Prostate gland (tissue), 2 donors: ENCODE results near the gene FAM3C. TPM values are rescaled to one million over a fixed set of nuclear protein-coding genes. Genes with fewer than 3 reads are reported as not detected.

Experiments
- DNase-seq: peaks from one replicate; pipeline ENCODE4 v3.0.0-alpha.2; 2019; ENCODE audit warnings: low spot score
- H3K27ac ChIP-seq, 2 donors: fragments of 200-600 bp; sonication (generic); 2 replicates each; pipeline ENCODE4 v1.5.1; 2017 to 2019
- H3K27me3 ChIP-seq: fragments of 200-600 bp; sonication (generic); replicated peaks from 2 replicates; pipeline ENCODE4 v1.5.1; 2019; ENCODE audit not compliant: insufficient read depth
- H3K36me3 ChIP-seq, 2 donors: fragments of 200-600 bp; sonication (generic); 1 replicate in 1 of 2; 2 replicates in 1 of 2; pipeline versions ENCODE4 v1.5.1 to v1.8.1; 2017 to 2019
- H3K4me1 ChIP-seq: fragments of 200-600 bp; sonication (generic); replicated peaks from 2 replicates; pipeline ENCODE4 v1.5.1; 2019
- H3K4me3 ChIP-seq, 2 donors: fragments of 200-600 bp; sonication (generic); 2 replicates each; pipeline ENCODE4 v1.5.1; 2017 to 2019
- H3K9me3 ChIP-seq: fragments of 200-600 bp; sonication (generic); 2 replicates; pipeline ENCODE4 v1.5.1; 2017
- CTCF ChIP-seq, 4 experiments: fragments of 200-600 bp in 2 of 4; fragments of 450-650 bp in 2 of 4; sonication (generic) in 2 of 4; IDR thresholded peaks; 1 replicate in 3 of 4; 2 replicates in 1 of 4; pipeline ENCODE4 v1.5.1; 2016 to 2019; ENCODE audit warnings: antibody characterized with exemption in 4 of 4, mild to moderate bottlenecking in 2 of 4, moderate library complexity in 2 of 4
- POLR2A ChIP-seq: fragments of 450-650 bp; IDR thresholded peaks from one replicate; pipeline ENCODE4 v1.6.1; 2016; ENCODE audit warnings: antibody characterized with exemption, mild to moderate bottlenecking
- POLR2AphosphoS5 ChIP-seq: sonication (generic); formaldehyde crosslinking; IDR thresholded peaks from one replicate; pipeline ENCODE4 v1.6.1; 2017; ENCODE audit warnings: antibody characterized with exemption
- WGBS: methylation state at CpG from one replicate; pipeline ENCODE4 v1.1.5; 2018; 5-methylcytosine and 5-hydroxymethylcytosine counted together
- intact Hi-C: fragments of 100-400 bp; cut with DNase I; formaldehyde crosslinking; loops from one replicate; pipeline ENCODE4 v1.14.2; 2022
- total RNA-seq, 2 donors: library from RNA; depleted of rRNA; stranded (reverse); fragments of >200 nt; gene quantifications; one replicate each; pipeline ENCODE4 v1.1.0, GENCODE V29; 2016

Gene FAM3C
- total RNA-seq, 2 donors from 2014 or later: 31.9 to 34.8 TPM

GRCh38 chr7:121383235-121383910 lies 12.7 kb downstream of the FAM3C start:
- Histone ChIP-seq H3K9me3 (no peaks in the 10 kb centered on the region), H3K4me1 (no peaks in the 10 kb centered on the region), H3K4me3 (no peak overlapping the region), H3K27ac (no peak overlapping the region), H3K27me3 (no peaks in the 10 kb centered on the region), H3K36me3 (no peaks in the 10 kb centered on the region)
- no peak for DNase-seq
- intact Hi-C loops: no loop called here
- 95% methylated on average over 2 of the region's 2 CpGs for WGBS
- TF ChIP-seq POLR2AphosphoS5: no peak
- TF ChIP-seq POLR2A: no peak
- no peak for TF ChIP-seq CTCF (IDR thresholded peaks at IDR 0.05)

GRCh38 chr7:121382473-121382872 lies 13.6 kb downstream of the FAM3C start:
- Histone ChIP-seq H3K27me3 (no peaks in the 10 kb centered on the region), H3K9me3 (no peaks in the 10 kb centered on the region), H3K4me1 (no peaks in the 10 kb centered on the region), H3K36me3 (no peaks in the 10 kb centered on the region), H3K4me3 (no peak overlapping the region), H3K27ac (no peak overlapping the region)
- intact Hi-C loops: no loop called here
- no peak for DNase-seq
- TF ChIP-seq POLR2AphosphoS5: no peak
- no peak for TF ChIP-seq POLR2A
- no peak for TF ChIP-seq CTCF (IDR thresholded peaks at IDR 0.05)

GRCh38 chr7:121379930-121380329 lies 16.2 kb downstream of the FAM3C start:
- TF ChIP-seq POLR2AphosphoS5 (no peak), CTCF (IDR thresholded peaks at IDR 0.05) (no peak)
- 95% methylated on average over 1 of the region's 1 CpG for WGBS
- H3K36me3 ChIP-seq: no peaks in the 10 kb centered on the region
- DNase-seq: no peak
- no peak overlapping the region for H3K4me3 ChIP-seq
- H3K4me1 ChIP-seq: no peaks in the 10 kb centered on the region
- no peaks in the 10 kb centered on the region for H3K9me3 ChIP-seq
- H3K27me3 ChIP-seq: no peaks in the 10 kb centered on the region
- no peak overlapping the region for H3K27ac ChIP-seq
- intact Hi-C loops: no loop called here

- WGBS: 90% methylated on average over 2 of the region's 2 CpGs
- Histone ChIP-seq H3K27ac (no peak overlapping the region), H3K36me3 (no peaks in the 10 kb centered on the region), H3K9me3 (no peaks in the 10 kb centered on the region), H3K4me1 (no peaks in the 10 kb centered on the region), H3K4me3 (no peak overlapping the region), H3K27me3 (no peaks in the 10 kb centered on the region)
- TF ChIP-seq CTCF (IDR thresholded peaks at IDR 0.05) (no peak), POLR2AphosphoS5 (no peak), POLR2A (no peak)
- intact Hi-C loops: no loop called here
- DNase-seq: no peak
Measured at GRCh38 chr7:121376979-121377378, 19.1 kb downstream of the FAM3C start.

- intact Hi-C loops: no loop called here
- no peaks in the 10 kb centered on the region for H3K36me3 ChIP-seq
- no peaks in the 10 kb centered on the region for H3K9me3 ChIP-seq
- no peak for DNase-seq
- no peak overlapping the region for H3K27ac ChIP-seq
- no peaks in the 10 kb centered on the region for H3K27me3 ChIP-seq
- TF ChIP-seq CTCF (IDR thresholded peaks at IDR 0.05): peak in 1 of 4 experiments; percentile 25
- TF ChIP-seq POLR2AphosphoS5: no peak
- no peak overlapping the region for H3K4me3 ChIP-seq
- no peaks in the 10 kb centered on the region for H3K4me1 ChIP-seq
Measured at GRCh38 chr7:121373177-121373576, 22.9 kb downstream of the FAM3C start.
